ENCODE results near the gene TAS2R50.

DNA sequence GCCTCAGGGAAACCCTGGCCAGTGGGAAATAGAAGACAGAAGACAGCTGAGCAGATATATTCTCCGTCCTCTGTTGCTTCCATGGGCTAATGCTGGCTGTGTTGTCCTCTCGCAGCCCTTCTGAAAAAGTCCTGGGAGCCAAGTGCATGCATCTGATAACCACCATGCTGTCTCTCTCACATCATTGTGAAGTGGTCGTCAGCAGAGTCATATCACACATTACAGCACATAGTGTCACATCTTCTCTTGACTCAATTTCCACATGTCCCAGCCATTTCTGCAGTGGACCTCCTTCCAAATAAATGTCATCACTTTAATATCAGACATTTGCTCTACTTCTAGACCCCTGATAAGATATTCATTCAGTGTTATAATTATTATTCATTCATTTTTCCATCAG, 7.6 kb upstream of the TAS2R50 start:
- no peak for TF ChIP-seq CTCF (IDR thresholded peaks at IDR 0.05; ENCODE audit: low read depth, low read length, poor library complexity, severe bottlenecking)
- TF ChIP-seq EZH2phosphoT487 (IDR thresholded peaks at IDR 0.05; ENCODE audit: borderline replicate concordance, low read length) = no peak

Data from DOHH2 (cell line).